Measurements from ENCODE around the gene LRRC55.

GRCh38 chr11:57155838-57156607, 25.7 kb upstream of the LRRC55 start:
- TF ChIP-seq, protein P1, sequence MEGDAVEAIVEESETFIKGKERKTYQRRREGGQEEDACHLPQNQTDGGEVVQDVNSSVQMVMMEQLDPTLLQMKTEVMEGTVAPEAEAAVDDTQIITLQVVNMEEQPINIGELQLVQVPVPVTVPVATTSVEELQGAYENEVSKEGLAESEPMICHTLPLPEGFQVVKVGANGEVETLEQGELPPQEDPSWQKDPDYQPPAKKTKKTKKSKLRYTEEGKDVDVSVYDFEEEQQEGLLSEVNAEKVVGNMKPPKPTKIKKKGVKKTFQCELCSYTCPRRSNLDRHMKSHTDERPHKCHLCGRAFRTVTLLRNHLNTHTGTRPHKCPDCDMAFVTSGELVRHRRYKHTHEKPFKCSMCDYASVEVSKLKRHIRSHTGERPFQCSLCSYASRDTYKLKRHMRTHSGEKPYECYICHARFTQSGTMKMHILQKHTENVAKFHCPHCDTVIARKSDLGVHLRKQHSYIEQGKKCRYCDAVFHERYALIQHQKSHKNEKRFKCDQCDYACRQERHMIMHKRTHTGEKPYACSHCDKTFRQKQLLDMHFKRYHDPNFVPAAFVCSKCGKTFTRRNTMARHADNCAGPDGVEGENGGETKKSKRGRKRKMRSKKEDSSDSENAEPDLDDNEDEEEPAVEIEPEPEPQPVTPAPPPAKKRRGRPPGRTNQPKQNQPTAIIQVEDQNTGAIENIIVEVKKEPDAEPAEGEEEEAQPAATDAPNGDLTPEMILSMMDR (IDR thresholded peaks at IDR 0.05) = no peak
- TF ChIP-seq JUN (CRISPR knock-in tag; IDR thresholded peaks at IDR 0.05) = no peak
- no peak for TF ChIP-seq IRF1 (CRISPR knock-in tag; IDR thresholded peaks at IDR 0.05)
- TF ChIP-seq, protein P2, sequence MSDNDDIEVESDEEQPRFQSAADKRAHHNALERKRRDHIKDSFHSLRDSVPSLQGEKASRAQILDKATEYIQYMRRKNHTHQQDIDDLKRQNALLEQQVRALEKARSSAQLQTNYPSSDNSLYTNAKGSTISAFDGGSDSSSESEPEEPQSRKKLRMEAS (CRISPR knock-in tag; IDR thresholded peaks at IDR 0.05) = no peak
- no peak for TF ChIP-seq MYBL2 (CRISPR knock-in tag; IDR thresholded peaks at IDR 0.05)
- TF ChIP-seq RELA (CRISPR knock-in tag; IDR thresholded peaks at IDR 0.05; ENCODE audit: borderline replicate concordance) = no peak
- TF ChIP-seq STAT6 (CRISPR knock-in tag; conservative IDR thresholded peaks at IDR 0.05; ENCODE audit: low read depth) = no peak
- no peak for TF ChIP-seq ATF2 (CRISPR knock-in tag; IDR thresholded peaks at IDR 0.05; ENCODE audit: borderline replicate concordance, low read depth)
- no peak for TF ChIP-seq ZNF138 (CRISPR knock-in tag; conservative IDR thresholded peaks at IDR 0.05)

Data from WTC11 (cell line).